DND-41 (cell line): ENCODE measurements around the gene RAB6A.

Experiments used
- EZH2 ChIP-seq: IDR thresholded peaks from 3 replicates; pipeline ENCODE4 v1.6.1; 2012; ENCODE audit warnings: borderline replicate concordance, low read depth, mild to moderate bottlenecking, moderate library complexity, low read length, inconsistent platforms; ENCODE audit not compliant: severe bottlenecking
- TF ChIP-seq, protein P1 (sequence below): IDR thresholded peaks from 2 replicates; pipeline ENCODE4 v1.5.1; 2012; ENCODE audit warnings: borderline replicate concordance, low read length, moderate library complexity, mild to moderate bottlenecking; ENCODE audit not compliant: poor library complexity, severe bottlenecking; ENCODE audit errors: extremely low read depth

- TF ChIP-seq, protein P1, sequence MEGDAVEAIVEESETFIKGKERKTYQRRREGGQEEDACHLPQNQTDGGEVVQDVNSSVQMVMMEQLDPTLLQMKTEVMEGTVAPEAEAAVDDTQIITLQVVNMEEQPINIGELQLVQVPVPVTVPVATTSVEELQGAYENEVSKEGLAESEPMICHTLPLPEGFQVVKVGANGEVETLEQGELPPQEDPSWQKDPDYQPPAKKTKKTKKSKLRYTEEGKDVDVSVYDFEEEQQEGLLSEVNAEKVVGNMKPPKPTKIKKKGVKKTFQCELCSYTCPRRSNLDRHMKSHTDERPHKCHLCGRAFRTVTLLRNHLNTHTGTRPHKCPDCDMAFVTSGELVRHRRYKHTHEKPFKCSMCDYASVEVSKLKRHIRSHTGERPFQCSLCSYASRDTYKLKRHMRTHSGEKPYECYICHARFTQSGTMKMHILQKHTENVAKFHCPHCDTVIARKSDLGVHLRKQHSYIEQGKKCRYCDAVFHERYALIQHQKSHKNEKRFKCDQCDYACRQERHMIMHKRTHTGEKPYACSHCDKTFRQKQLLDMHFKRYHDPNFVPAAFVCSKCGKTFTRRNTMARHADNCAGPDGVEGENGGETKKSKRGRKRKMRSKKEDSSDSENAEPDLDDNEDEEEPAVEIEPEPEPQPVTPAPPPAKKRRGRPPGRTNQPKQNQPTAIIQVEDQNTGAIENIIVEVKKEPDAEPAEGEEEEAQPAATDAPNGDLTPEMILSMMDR = no peak
- TF ChIP-seq EZH2 = no peak
Observed at GRCh38 chr11:73664877-73665276, 96.0 kb downstream of the RAB6A start.
